T-cell (primary cell): Measurements from ENCODE around the gene RAPGEF4. TPM values are rescaled to one million over a fixed set of nuclear protein-coding genes. Genes with fewer than 3 reads are reported as not detected.

Experiments
- ATAC-seq, 4 experiments: fragments of 200-7000 bp in 3 of 4; fragments of 150-1000 bp in 1 of 4; cut with Tn5 transposase; replicated peaks in 1 of 4; 1 replicate in 3 of 4; 2 replicates in 1 of 4; pipeline ENCODE4 v1.10.0; 2021; ENCODE audit warnings: moderate library complexity in 3 of 4, mild to moderate bottlenecking in 2 of 4, moderate number of reproducible peaks in 1 of 4
- CTCF ChIA-PET, 2 donors: fragments of 300-600 bp; sonication (Branson Sonifier 250); formaldehyde crosslinking; loops; one replicate each; lab custom pipeline; 2022; ENCODE audit warnings: antibody characterized with exemption in 2 of 2; lab: Charles Lee
- POLR2A ChIA-PET, 2 donors: fragments of 300-600 bp; sonication (Branson Sonifier 250); formaldehyde crosslinking; loops; one replicate each; lab custom pipeline; 2022; ENCODE audit warnings: antibody characterized with exemption in 2 of 2; lab: Charles Lee
- DNase-seq, 35 experiments: peaks; one replicate each; pipeline versions ENCODE4 v3.0.0 to v3.0.0-alpha.2; 2013 to 2023
- H3K27ac ChIP-seq: one replicate; pipeline ENCODE4 v1.5.1; 2013; ENCODE audit warnings: low read length
- H3K27me3 ChIP-seq, 2 experiments: replicated peaks in 1 of 2; 1 replicate in 1 of 2; 2 replicates in 1 of 2; pipeline versions ENCODE4 v1.6.1 to v1.7.0; 2013; ENCODE audit warnings: low read length in 1 of 2, mixed read lengths in 1 of 2; ENCODE audit not compliant: control insufficient read depth in 2 of 2, insufficient read depth in 2 of 2; ENCODE audit errors: extremely low read depth in 1 of 2
- H3K36me3 ChIP-seq, 2 donors: 1 replicate in 1 of 2; 2 replicates in 1 of 2; pipeline versions ENCODE4 v1.6.1 to v1.7.0; 2013; ENCODE audit warnings: low read length in 1 of 2; ENCODE audit not compliant: control insufficient read depth in 2 of 2, insufficient read depth in 1 of 2; ENCODE audit errors: extremely low read depth in 1 of 2
- H3K4me1 ChIP-seq, 2 experiments: 1 replicate in 1 of 2; 2 replicates in 1 of 2; pipeline versions ENCODE4 v1.6.1 to v1.7.0; 2013; ENCODE audit warnings: low read length in 2 of 2, mixed read lengths in 1 of 2; ENCODE audit not compliant: insufficient read depth in 2 of 2, control insufficient read depth in 1 of 2; ENCODE audit errors: extremely low read depth in 1 of 2
- H3K4me3 ChIP-seq, 2 donors: 1 replicate in 1 of 2; 2 replicates in 1 of 2; pipeline versions ENCODE4 v1.5.1 to v1.7.0; 2013; ENCODE audit warnings: mild to moderate bottlenecking in 2 of 2, low read length in 1 of 2, moderate library complexity in 1 of 2; ENCODE audit not compliant: control insufficient read depth in 1 of 2; ENCODE audit errors: extremely low read depth in 1 of 2
- H3K9me3 ChIP-seq: 2 replicates; pipeline ENCODE4 v1.7.0; 2013
- H3K27ac Mint-ChIP-seq, 2 donors: one replicate each; pipeline ENCODE4 v1.8.0; 2020 to 2021; ENCODE audit warnings: mild to moderate bottlenecking in 2 of 2, mixed read lengths in 2 of 2
- H3K27me3 Mint-ChIP-seq, 2 donors: one replicate each; pipeline ENCODE4 v1.8.0; 2021 to 2022; ENCODE audit warnings: mixed read lengths in 2 of 2
- H3K36me3 Mint-ChIP-seq: one replicate; pipeline ENCODE4 v1.8.0; 2021; ENCODE audit warnings: mixed read lengths
- H3K4me1 Mint-ChIP-seq, 3 donors: one replicate each; pipeline ENCODE4 v1.8.0; 2020 to 2022; ENCODE audit warnings: mixed read lengths in 3 of 3, mild to moderate bottlenecking in 1 of 3
- H3K4me3 Mint-ChIP-seq, 3 donors: one replicate each; pipeline ENCODE4 v1.8.0; 2020 to 2022; ENCODE audit warnings: mild to moderate bottlenecking in 3 of 3, mixed read lengths in 3 of 3, moderate library complexity in 3 of 3
- H3K9me3 Mint-ChIP-seq, 3 donors: one replicate each; pipeline ENCODE4 v1.8.0; 2020 to 2022; ENCODE audit warnings: mixed read lengths in 3 of 3
- WGBS: methylation state at CpG from one replicate; pipeline ENCODE4 v1.1.5; 2013; ENCODE audit warnings: missing lambda C conversion rate; ENCODE audit not compliant: insufficient coverage; 5-methylcytosine and 5-hydroxymethylcytosine counted together
- total RNA-seq, 35 experiments: library from RNA in 6 of 35; stranded (reverse) in 6 of 35; fragments of 120-200 nt in 1 of 35; gene quantifications; one replicate each; pipeline versions ENCODE4 v1.2.1 to v1.2.4 and lab custom pipeline; 2013 to 2026

Gene RAPGEF4
- total RNA-seq, 5 donors from 2014 or later (not counting 1 experiment from before 2014, with no cell fraction given), result 0.18 to 2.5 (median 0.38) TPM

GRCh38 chr2:172986040-172986439 lies 250.4 kb downstream of the RAPGEF4 start:
- Mint-ChIP-seq H3K4me3 (no peak overlapping the region), H3K27ac (no peak overlapping the region), H3K36me3 (no peaks in the 10 kb centered on the region), H3K9me3 (no peaks in the 10 kb centered on the region), H3K27me3 (peaks cover 0 to 9% of the 10 kb centered on the region in 2 donors), H3K4me1 (peaks cover 0 to 7% (median 4%) of the 10 kb centered on the region in 3 donors)
- POLR2A ChIA-PET, result no interaction called here
- DNase-seq (no peak), ATAC-seq (no peak)
- WGBS, result no CpG with 5 or more reads among the region's 2 CpGs
- H3K9me3 ChIP-seq, result no peaks in the 10 kb centered on the region
- H3K4me1 ChIP-seq, result no peaks in the 10 kb centered on the region
- CTCF ChIA-PET, result no interaction called here
- no peak overlapping the region for H3K4me3 ChIP-seq
- H3K27me3 ChIP-seq, result peaks cover 0 to 18% of the 10 kb centered on the region in 2 experiments
- H3K27ac ChIP-seq, result no peak overlapping the region
- H3K36me3 ChIP-seq, result no peaks in the 10 kb centered on the region

GRCh38 chr2:172988728-172989127 lies 253.1 kb downstream of the RAPGEF4 start:
- H3K9me3 Mint-ChIP-seq, result no peaks in the 10 kb centered on the region
- Histone ChIP-seq H3K27me3 (peaks cover 0 to 15% of the 10 kb centered on the region in 2 experiments), H3K4me1 (no peaks in the 10 kb centered on the region), H3K36me3 (no peaks in the 10 kb centered on the region), H3K9me3 (no peaks in the 10 kb centered on the region), H3K4me3 (no peak overlapping the region), H3K27ac (no peak overlapping the region)
- ChIA-PET CTCF (no interaction called here), POLR2A (no interaction called here)
- H3K27me3 Mint-ChIP-seq, result peaks cover 0 to 6% of the 10 kb centered on the region in 2 donors
- H3K4me1 Mint-ChIP-seq, result peaks cover 0 to 7% (median 4%) of the 10 kb centered on the region in 3 donors
- H3K4me3 Mint-ChIP-seq, result no peak overlapping the region
- DNase-seq, result no peak
- 100% methylated on average over 7 of the region's 7 CpGs for WGBS
- H3K27ac Mint-ChIP-seq, result no peak overlapping the region
- no peaks in the 10 kb centered on the region for H3K36me3 Mint-ChIP-seq
- ATAC-seq, result no peak

GRCh38 chr2:172991031-172991430 lies 255.4 kb downstream of the RAPGEF4 start:
- H3K27ac ChIP-seq, result no peak overlapping the region
- Mint-ChIP-seq H3K36me3 (no peaks in the 10 kb centered on the region), H3K4me1 (peaks cover 0 to 2% (median under 1%) of the 10 kb centered on the region in 3 donors), H3K27me3 (peaks cover 0 to 5% of the 10 kb centered on the region in 2 donors), H3K9me3 (no peaks in the 10 kb centered on the region), H3K4me3 (no peak overlapping the region), H3K27ac (no peak overlapping the region)
- DNase-seq (no peak), ATAC-seq (no peak)
- H3K4me1 ChIP-seq, result no peaks in the 10 kb centered on the region
- CTCF ChIA-PET, result interaction anchor here in 1 of 2 donors (0.5 kb wide), 1 partner anchor 93 kb away, joined by 3 read pairs; no protein-coding TSS in a partner anchor
- WGBS, result no CpG with 5 or more reads among the region's 7 CpGs
- no peaks in the 10 kb centered on the region for H3K9me3 ChIP-seq
- no peak overlapping the region for H3K4me3 ChIP-seq
- H3K27me3 ChIP-seq, result peaks cover 0 to 6% of the 10 kb centered on the region in 2 experiments
- POLR2A ChIA-PET, result no interaction called here
- no peaks in the 10 kb centered on the region for H3K36me3 ChIP-seq

DNA sequence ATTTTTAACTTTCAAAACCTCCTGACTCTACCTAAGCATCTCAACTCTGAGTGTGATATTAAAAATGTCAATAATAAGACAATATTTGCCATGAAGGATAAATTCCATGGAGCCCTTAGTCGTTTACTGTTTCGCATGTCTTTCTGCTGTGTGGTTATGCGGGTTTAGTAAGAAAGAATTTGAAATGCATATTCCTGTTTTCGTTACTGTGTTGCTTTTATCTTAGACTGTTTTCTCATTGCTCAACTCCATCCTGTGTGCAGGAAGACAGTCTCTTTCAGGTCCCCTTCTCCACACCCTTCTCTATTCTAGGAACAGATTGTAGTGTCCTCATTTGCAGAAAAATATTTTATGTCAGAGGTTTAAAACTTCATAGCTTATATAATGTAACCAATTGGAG lies 257.5 kb downstream of the RAPGEF4 start:
- DNase-seq (no peak), ATAC-seq (no peak)
- Histone ChIP-seq H3K4me3 (no peak overlapping the region), H3K36me3 (no peaks in the 10 kb centered on the region), H3K27ac (no peak overlapping the region), H3K27me3 (peaks cover 0 to 4% of the 10 kb centered on the region in 2 experiments), H3K9me3 (no peaks in the 10 kb centered on the region), H3K4me1 (no peaks in the 10 kb centered on the region)
- Mint-ChIP-seq H3K27ac (no peak overlapping the region), H3K36me3 (no peaks in the 10 kb centered on the region), H3K9me3 (no peaks in the 10 kb centered on the region), H3K4me3 (no peak overlapping the region), H3K27me3 (peaks cover 0 to 7% of the 10 kb centered on the region in 2 donors), H3K4me1 (no peaks in the 10 kb centered on the region)
- CTCF ChIA-PET, result interaction anchor here (0.5 to 0.6 kb wide), 2 partner anchors 8 to 11 kb away, joined by 3 read pairs; no protein-coding TSS in a partner anchor
- POLR2A ChIA-PET, result no interaction called here
- WGBS, result 87% methylated on average over 3 of the region's 4 CpGs

DNA sequence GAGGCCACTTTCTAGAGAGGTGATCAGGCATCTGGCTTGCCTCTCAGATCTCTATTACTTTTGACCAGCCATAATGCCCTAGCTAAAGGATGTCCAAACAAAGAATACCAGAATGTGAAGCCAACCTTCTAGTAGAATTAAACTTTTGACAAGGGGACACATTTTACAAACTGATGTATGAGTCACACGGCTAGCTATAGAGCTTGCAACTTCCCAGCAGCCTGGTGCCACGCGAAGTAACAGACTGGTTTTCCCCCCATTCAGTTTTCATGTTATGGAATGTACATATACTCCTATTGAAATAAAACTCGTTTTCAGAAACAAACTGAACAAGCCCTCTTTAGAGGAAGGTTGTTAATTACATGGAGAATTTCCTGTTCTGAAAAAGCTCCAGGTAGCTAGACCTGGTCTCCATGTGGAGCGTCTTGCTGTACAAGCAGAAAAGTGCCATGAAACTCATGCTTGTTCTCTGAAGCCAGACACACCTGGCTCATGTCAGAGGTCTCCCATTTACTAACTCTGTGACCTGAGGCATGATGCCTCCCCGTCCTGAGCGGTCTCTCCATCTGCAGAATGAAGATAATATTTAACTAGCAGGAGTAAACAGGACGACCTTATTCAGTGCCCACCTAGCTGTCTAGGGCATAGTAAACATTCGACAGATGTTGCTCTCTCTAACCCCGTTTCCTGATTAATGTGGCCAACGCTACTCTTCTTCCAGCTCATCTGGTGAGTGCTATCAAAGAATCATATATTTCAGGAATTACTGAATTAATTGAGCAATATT lies 258.5 kb downstream of the RAPGEF4 start:
- no peak for DNase-seq
- no peak overlapping the region for H3K27ac Mint-ChIP-seq
- CTCF ChIA-PET, result interaction anchor here in 1 of 2 donors (0.6 kb wide), 1 partner anchor 1541 kb away, joined by 3 read pairs; no protein-coding TSS in a partner anchor
- no peaks in the 10 kb centered on the region for H3K4me1 Mint-ChIP-seq
- 86% methylated on average over 1 of the region's 11 CpGs for WGBS
- no peak overlapping the region for H3K4me3 ChIP-seq
- peaks cover 0 to 4% of the 10 kb centered on the region in 2 experiments for H3K27me3 ChIP-seq
- no peaks in the 10 kb centered on the region for H3K9me3 Mint-ChIP-seq
- H3K27ac ChIP-seq, result no peak overlapping the region
- H3K4me1 ChIP-seq, result no peaks in the 10 kb centered on the region
- H3K27me3 Mint-ChIP-seq, result peaks cover 0 to 9% of the 10 kb centered on the region in 2 donors
- H3K4me3 Mint-ChIP-seq, result no peak overlapping the region
- H3K36me3 Mint-ChIP-seq, result no peaks in the 10 kb centered on the region
- H3K9me3 ChIP-seq, result no peaks in the 10 kb centered on the region
- no peaks in the 10 kb centered on the region for H3K36me3 ChIP-seq
- POLR2A ChIA-PET, result no interaction called here
- ATAC-seq, result no peak

GRCh38 chr2:172994864-172995263 lies 259.2 kb downstream of the RAPGEF4 start:
- no peaks in the 10 kb centered on the region for H3K9me3 Mint-ChIP-seq
- no peak overlapping the region for H3K4me3 Mint-ChIP-seq

More at GRCh38 chr2:172994864-172995263, 259.2 kb downstream of the RAPGEF4 start:
- peaks cover 0 to 9% of the 10 kb centered on the region in 2 donors for H3K27me3 Mint-ChIP-seq
- Histone ChIP-seq H3K27ac (no peak overlapping the region), H3K36me3 (no peaks in the 10 kb centered on the region), H3K4me3 (no peak overlapping the region), H3K27me3 (no peaks in the 10 kb centered on the region), H3K9me3 (no peaks in the 10 kb centered on the region), H3K4me1 (no peaks in the 10 kb centered on the region)
- H3K4me1 Mint-ChIP-seq, result no peaks in the 10 kb centered on the region
- ChIA-PET POLR2A (no interaction called here), CTCF (no interaction called here)
- ATAC-seq (no peak), DNase-seq (no peak)
- WGBS, result 100% methylated on average over 2 of the region's 2 CpGs
- no peak overlapping the region for H3K27ac Mint-ChIP-seq
- H3K36me3 Mint-ChIP-seq, result no peaks in the 10 kb centered on the region
